GM23338 (cell line): ENCODE results near the gene CACNA1A. TPM values are rescaled to one million over a fixed set of nuclear protein-coding genes. Genes with fewer than 3 reads are reported as not detected.

Experiments
- ATAC-seq: fragments of 200-7000 bp; cut with Tn5 transposase; 3 replicates; pipeline ENCODE4 v1.9.1; 2020
- DNase-seq: peaks from one replicate; pipeline ENCODE4 v3.0.0-alpha.2; 2015; ENCODE audit warnings: low spot score
- H2AFZ ChIP-seq: fragments of 200-600 bp; sonication (generic); 2 replicates; pipeline ENCODE4 v1.8.0; 2016; ENCODE audit warnings: antibody characterized with exemption, mild to moderate bottlenecking, moderate library complexity
- H3F3A ChIP-seq: fragments of 200-600 bp; sonication (generic); replicated peaks from 2 replicates; pipeline ENCODE4 v1.8.0; 2017; ENCODE audit warnings: antibody characterized with exemption, mixed run types, low read depth
- H3K27ac ChIP-seq: fragments of 200-600 bp; sonication (generic); 2 replicates; pipeline ENCODE4 v1.6.1; 2016; ENCODE audit warnings: low read depth
- H3K27me3 ChIP-seq: fragments of 200-600 bp; sonication (generic); 2 replicates; pipeline ENCODE4 v1.8.0; 2016; ENCODE audit warnings: mild to moderate bottlenecking, mixed run types, moderate library complexity; ENCODE audit not compliant: insufficient read depth
- H3K36me3 ChIP-seq: fragments of 200-600 bp; sonication (generic); 2 replicates; pipeline ENCODE4 v1.8.0; 2016; ENCODE audit warnings: mild to moderate bottlenecking; ENCODE audit not compliant: insufficient read depth
- H3K4me1 ChIP-seq: fragments of 200-600 bp; sonication (generic); 2 replicates; pipeline ENCODE4 v1.8.0; 2016; ENCODE audit warnings: mild to moderate bottlenecking, moderate library complexity; ENCODE audit not compliant: insufficient read depth
- H3K4me2 ChIP-seq: fragments of 200-600 bp; sonication (generic); 2 replicates; pipeline ENCODE4 v1.7.1; 2017; ENCODE audit warnings: mixed run types
- H3K4me3 ChIP-seq: fragments of 200-600 bp; sonication (generic); 2 replicates; pipeline ENCODE4 v1.6.1; 2016; ENCODE audit warnings: mixed run types
- H3K79me2 ChIP-seq: fragments of 200-600 bp; sonication (generic); replicated peaks from 2 replicates; pipeline ENCODE4 v1.8.0; 2017; ENCODE audit warnings: mild to moderate bottlenecking; ENCODE audit not compliant: insufficient read depth
- H3K9me2 ChIP-seq: fragments of 200-600 bp; sonication (generic); 2 replicates; pipeline ENCODE4 v1.8.0; 2017; ENCODE audit not compliant: insufficient read depth
- H4K20me1 ChIP-seq: fragments of 200-600 bp; sonication (generic); replicated peaks from 2 replicates; pipeline ENCODE4 v1.8.0; 2017; ENCODE audit warnings: mild to moderate bottlenecking; ENCODE audit not compliant: insufficient read depth
- H3K27ac Mint-ChIP-seq: 2 replicates; pipeline ENCODE4 v1.8.0; 2020; ENCODE audit warnings: inconsistent platforms, mild to moderate bottlenecking, moderate library complexity, mixed read lengths
- H3K27me3 Mint-ChIP-seq: 3 replicates; pipeline ENCODE4 v1.8.0; 2022; ENCODE audit warnings: low read depth, mild to moderate bottlenecking, moderate library complexity, mixed read lengths, inconsistent platforms; ENCODE audit not compliant: insufficient read depth, poor library complexity
- H3K36me3 Mint-ChIP-seq: 3 replicates; pipeline ENCODE4 v1.8.0; 2021; ENCODE audit warnings: low read depth, mild to moderate bottlenecking, inconsistent platforms, moderate library complexity, mixed read lengths
- H3K4me1 Mint-ChIP-seq: 3 replicates; pipeline ENCODE4 v1.8.0; 2020; ENCODE audit warnings: mild to moderate bottlenecking, inconsistent platforms, mixed read lengths
- H3K4me3 Mint-ChIP-seq: 3 replicates; pipeline ENCODE4 v1.8.0; 2021; ENCODE audit warnings: moderate library complexity, mild to moderate bottlenecking, inconsistent platforms, mixed read lengths
- H3K9me3 Mint-ChIP-seq: 3 replicates; pipeline ENCODE4 v1.8.0; 2020; ENCODE audit warnings: moderate library complexity, mild to moderate bottlenecking, inconsistent platforms, mixed read lengths
- CREB1 ChIP-seq: fragments of 250-450 bp; sonication (Bioruptor Pico); IDR thresholded peaks from 2 replicates; pipeline ENCODE4 v1.5.0; 2020; ENCODE audit warnings: low read depth, mild to moderate bottlenecking, moderate library complexity
- EZH2 ChIP-seq: fragments of 200-600 bp; sonication (generic); IDR thresholded peaks from one replicate; pipeline ENCODE4 v1.8.0; 2017; ENCODE audit warnings: antibody characterized with exemption, mild to moderate bottlenecking, low read depth; ENCODE audit not compliant: unreplicated experiment
- EZH2phosphoT487 ChIP-seq: fragments of 200-600 bp; sonication (generic); IDR thresholded peaks from one replicate; pipeline ENCODE4 v1.8.1; 2018; ENCODE audit warnings: antibody characterized with exemption; ENCODE audit not compliant: unreplicated experiment
- JUNB ChIP-seq: IDR thresholded peaks from one replicate; pipeline ENCODE4 v1.6.1; 2016; ENCODE audit warnings: antibody characterized with exemption; ENCODE audit not compliant: unreplicated experiment
- NANOG ChIP-seq: IDR thresholded peaks from 2 replicates; pipeline ENCODE4 v1.6.1; 2016; ENCODE audit warnings: antibody characterized with exemption, borderline replicate concordance
- POLR2AphosphoS5 ChIP-seq: IDR thresholded peaks from 2 replicates; pipeline ENCODE4 v1.6.1; 2016; ENCODE audit warnings: antibody characterized with exemption, low read depth
- REST ChIP-seq: IDR thresholded peaks from one replicate; pipeline ENCODE4 v1.6.1; 2018; ENCODE audit warnings: antibody characterized with exemption; ENCODE audit not compliant: unreplicated experiment
- STAT1 ChIP-seq: IDR thresholded peaks from one replicate; pipeline ENCODE4 v1.6.1; 2016; ENCODE audit warnings: antibody characterized with exemption; ENCODE audit not compliant: unreplicated experiment
- ZNF114 ChIP-seq: fragments of 250-450 bp; sonication (Bioruptor Pico); IDR thresholded peaks from 2 replicates; pipeline ENCODE4 v1.5.0; 2020; ENCODE audit warnings: mild to moderate bottlenecking, moderate library complexity
- ZNF331 ChIP-seq: fragments of 250-450 bp; sonication (Bioruptor Pico); IDR thresholded peaks from 2 replicates; pipeline ENCODE4 v1.5.0; 2020; ENCODE audit warnings: low read depth, mild to moderate bottlenecking, moderate library complexity
- polyA plus RNA-seq: library from polyadenylated mRNA; unstranded; fragments of >200 nt; fragmentation: Nextera tagmentation; extraction: Ambion mirVana; gene quantifications from 2 replicates; pipeline ENCODE4 v1.2.1, GENCODE V29; 2016
- total RNA-seq: library from RNA; depleted of rRNA; stranded (reverse); fragments of >200 nt; shearing (Covaris generic); gene quantifications from 2 replicates; pipeline ENCODE4 v1.2.3, GENCODE V29; 2014
- TF ChIP-seq, protein P1 (sequence below): fragments of 250-450 bp; sonication (Bioruptor Pico); IDR thresholded peaks from 2 replicates; pipeline ENCODE4 v1.5.0; 2020; ENCODE audit warnings: mild to moderate bottlenecking, moderate library complexity
- TF ChIP-seq, protein P2 (sequence below): IDR thresholded peaks from 2 replicates; pipeline ENCODE4 v1.6.1; 2016; ENCODE audit warnings: antibody characterized with exemption

Gene CACNA1A
- total and polyA plus RNA-seq, 2 experiments from 2014 or later = 7.4 to 20.3 TPM

- no peak overlapping the region for H2AFZ ChIP-seq
- no peak overlapping the region for H3K27ac ChIP-seq
- no peaks in the 10 kb centered on the region for H3F3A ChIP-seq
- H3K36me3 ChIP-seq = no peaks in the 10 kb centered on the region
- no peak overlapping the region for H3K27ac Mint-ChIP-seq
- no peaks in the 10 kb centered on the region for H3K36me3 Mint-ChIP-seq
- no peak overlapping the region for H3K4me2 ChIP-seq
- no peaks in the 10 kb centered on the region for H3K9me2 ChIP-seq
- H3K79me2 ChIP-seq = no peaks in the 10 kb centered on the region
- H3K4me1 ChIP-seq = no peaks in the 10 kb centered on the region
- TF ChIP-seq, protein P1, sequence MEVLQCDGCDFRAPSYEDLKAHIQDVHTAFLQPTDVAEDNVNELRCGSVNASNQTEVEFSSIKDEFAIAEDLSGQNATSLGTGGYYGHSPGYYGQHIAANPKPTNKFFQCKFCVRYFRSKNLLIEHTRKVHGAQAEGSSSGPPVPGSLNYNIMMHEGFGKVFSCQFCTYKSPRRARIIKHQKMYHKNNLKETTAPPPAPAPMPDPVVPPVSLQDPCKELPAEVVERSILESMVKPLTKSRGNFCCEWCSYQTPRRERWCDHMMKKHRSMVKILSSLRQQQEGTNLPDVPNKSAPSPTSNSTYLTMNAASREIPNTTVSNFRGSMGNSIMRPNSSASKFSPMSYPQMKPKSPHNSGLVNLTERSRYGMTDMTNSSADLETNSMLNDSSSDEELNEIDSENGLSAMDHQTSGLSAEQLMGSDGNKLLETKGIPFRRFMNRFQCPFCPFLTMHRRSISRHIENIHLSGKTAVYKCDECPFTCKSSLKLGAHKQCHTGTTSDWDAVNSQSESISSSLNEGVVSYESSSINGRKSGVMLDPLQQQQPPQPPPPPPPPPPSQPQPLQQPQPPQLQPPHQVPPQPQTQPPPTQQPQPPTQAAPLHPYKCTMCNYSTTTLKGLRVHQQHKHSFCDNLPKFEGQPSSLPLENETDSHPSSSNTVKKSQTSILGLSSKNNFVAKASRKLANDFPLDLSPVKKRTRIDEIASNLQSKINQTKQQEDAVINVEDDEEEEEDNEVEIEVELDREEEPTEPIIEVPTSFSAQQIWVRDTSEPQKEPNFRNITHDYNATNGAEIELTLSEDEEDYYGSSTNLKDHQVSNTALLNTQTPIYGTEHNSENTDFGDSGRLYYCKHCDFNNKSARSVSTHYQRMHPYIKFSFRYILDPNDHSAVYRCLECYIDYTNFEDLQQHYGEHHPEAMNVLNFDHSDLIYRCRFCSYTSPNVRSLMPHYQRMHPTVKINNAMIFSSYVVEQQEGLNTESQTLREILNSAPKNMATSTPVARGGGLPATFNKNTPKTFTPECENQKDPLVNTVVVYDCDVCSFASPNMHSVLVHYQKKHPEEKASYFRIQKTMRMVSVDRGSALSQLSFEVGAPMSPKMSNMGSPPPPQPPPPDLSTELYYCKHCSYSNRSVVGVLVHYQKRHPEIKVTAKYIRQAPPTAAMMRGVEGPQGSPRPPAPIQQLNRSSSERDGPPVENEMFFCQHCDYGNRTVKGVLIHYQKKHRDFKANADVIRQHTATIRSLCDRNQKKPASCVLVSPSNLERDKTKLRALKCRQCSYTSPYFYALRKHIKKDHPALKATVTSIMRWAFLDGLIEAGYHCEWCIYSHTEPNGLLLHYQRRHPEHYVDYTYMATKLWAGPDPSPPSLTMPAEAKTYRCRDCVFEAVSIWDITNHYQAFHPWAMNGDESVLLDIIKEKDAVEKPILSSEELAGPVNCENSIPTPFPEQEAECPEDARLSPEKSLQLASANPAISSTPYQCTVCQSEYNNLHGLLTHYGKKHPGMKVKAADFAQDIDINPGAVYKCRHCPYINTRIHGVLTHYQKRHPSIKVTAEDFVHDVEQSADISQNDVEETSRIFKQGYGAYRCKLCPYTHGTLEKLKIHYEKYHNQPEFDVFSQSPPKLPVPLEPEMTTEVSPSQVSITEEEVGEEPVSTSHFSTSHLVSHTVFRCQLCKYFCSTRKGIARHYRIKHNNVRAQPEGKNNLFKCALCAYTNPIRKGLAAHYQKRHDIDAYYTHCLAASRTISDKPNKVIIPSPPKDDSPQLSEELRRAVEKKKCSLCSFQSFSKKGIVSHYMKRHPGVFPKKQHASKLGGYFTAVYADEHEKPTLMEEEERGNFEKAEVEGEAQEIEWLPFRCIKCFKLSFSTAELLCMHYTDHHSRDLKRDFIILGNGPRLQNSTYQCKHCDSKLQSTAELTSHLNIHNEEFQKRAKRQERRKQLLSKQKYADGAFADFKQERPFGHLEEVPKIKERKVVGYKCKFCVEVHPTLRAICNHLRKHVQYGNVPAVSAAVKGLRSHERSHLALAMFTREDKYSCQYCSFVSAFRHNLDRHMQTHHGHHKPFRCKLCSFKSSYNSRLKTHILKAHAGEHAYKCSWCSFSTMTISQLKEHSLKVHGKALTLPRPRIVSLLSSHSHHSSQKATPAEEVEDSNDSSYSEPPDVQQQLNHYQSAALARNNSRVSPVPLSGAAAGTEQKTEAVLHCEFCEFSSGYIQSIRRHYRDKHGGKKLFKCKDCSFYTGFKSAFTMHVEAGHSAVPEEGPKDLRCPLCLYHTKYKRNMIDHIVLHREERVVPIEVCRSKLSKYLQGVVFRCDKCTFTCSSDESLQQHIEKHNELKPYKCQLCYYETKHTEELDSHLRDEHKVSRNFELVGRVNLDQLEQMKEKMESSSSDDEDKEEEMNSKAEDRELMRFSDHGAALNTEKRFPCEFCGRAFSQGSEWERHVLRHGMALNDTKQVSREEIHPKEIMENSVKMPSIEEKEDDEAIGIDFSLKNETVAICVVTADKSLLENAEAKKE = no peak
- no peak for TF ChIP-seq NANOG
- no peak for TF ChIP-seq CREB1 (CRISPR knock-in tag)
- DNase-seq (no peak), ATAC-seq (no peak)
- H3K9me3 Mint-ChIP-seq = no peaks in the 10 kb centered on the region; the same call in 2 of the 3 replicates
- H3K4me1 Mint-ChIP-seq = no peaks in the 10 kb centered on the region
- H4K20me1 ChIP-seq = no peaks in the 10 kb centered on the region
- H3K4me3 ChIP-seq = no peak overlapping the region
- no peaks in the 10 kb centered on the region for H3K27me3 ChIP-seq
- no peaks in the 10 kb centered on the region for H3K27me3 Mint-ChIP-seq
- H3K4me3 Mint-ChIP-seq = no peak overlapping the region
Observed at GRCh38 chr19:13548131-13548530, 41.9 kb upstream of the CACNA1A start.

DNA sequence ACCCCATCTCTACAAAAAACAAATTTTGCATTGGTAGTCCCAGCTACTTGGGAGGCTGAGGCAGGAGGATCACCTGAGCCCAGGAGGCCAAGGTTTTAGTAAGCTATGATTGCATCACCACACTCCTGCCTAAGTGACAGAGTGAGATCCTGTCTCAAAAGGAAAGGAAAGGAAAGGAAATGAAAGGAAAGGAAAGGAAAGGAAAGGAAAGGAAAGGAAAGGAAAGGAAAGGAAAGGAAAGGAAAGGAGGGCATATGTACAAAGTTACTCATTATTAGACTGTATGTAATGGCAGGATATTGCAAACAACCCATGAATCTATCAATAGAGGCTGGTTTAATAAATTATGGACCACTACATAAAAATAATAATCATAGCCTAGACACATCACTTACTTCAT is 40.8 kb upstream of the CACNA1A start:
- Histone ChIP-seq H3K27ac (no peak overlapping the region), H3K4me3 (no peak overlapping the region), H3K79me2 (no peaks in the 10 kb centered on the region), H3K9me2 (no peaks in the 10 kb centered on the region), H3K4me1 (no peaks in the 10 kb centered on the region), H3K4me2 (no peak overlapping the region), H2AFZ (no peak overlapping the region), H4K20me1 (no peaks in the 10 kb centered on the region), H3K36me3 (no peaks in the 10 kb centered on the region), H3K27me3 (no peaks in the 10 kb centered on the region), H3F3A (no peaks in the 10 kb centered on the region)
- no peaks in the 10 kb centered on the region for H3K4me1 Mint-ChIP-seq
- no peak overlapping the region for H3K27ac Mint-ChIP-seq
- DNase-seq = no peak
- H3K4me3 Mint-ChIP-seq = no peak overlapping the region
- H3K9me3 Mint-ChIP-seq = no peaks in the 10 kb centered on the region; the same call in 2 of the 3 replicates
- no peak for ATAC-seq
- no peaks in the 10 kb centered on the region for H3K27me3 Mint-ChIP-seq
- H3K36me3 Mint-ChIP-seq = no peaks in the 10 kb centered on the region
- TF ChIP-seq NANOG (no peak), EZH2phosphoT487 (no peak), REST (no peak), EZH2 (no peak), ZNF114 (CRISPR knock-in tag) (no peak), POLR2AphosphoS5 (no peak), ZNF331 (CRISPR knock-in tag) (no peak), JUNB (no peak), CREB1 (CRISPR knock-in tag) (no peak), STAT1 (no peak)
- TF ChIP-seq, protein P2, sequence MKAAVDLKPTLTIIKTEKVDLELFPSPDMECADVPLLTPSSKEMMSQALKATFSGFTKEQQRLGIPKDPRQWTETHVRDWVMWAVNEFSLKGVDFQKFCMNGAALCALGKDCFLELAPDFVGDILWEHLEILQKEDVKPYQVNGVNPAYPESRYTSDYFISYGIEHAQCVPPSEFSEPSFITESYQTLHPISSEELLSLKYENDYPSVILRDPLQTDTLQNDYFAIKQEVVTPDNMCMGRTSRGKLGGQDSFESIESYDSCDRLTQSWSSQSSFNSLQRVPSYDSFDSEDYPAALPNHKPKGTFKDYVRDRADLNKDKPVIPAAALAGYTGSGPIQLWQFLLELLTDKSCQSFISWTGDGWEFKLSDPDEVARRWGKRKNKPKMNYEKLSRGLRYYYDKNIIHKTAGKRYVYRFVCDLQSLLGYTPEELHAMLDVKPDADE = no peak
